Lung (tissue), 12 donors: Measurements from ENCODE around the gene TLCD1. TPM values are rescaled to one million over a fixed set of nuclear protein-coding genes. Genes with fewer than 3 reads are reported as not detected.

ENCODE experiments used
- ATAC-seq: fragments of 200-7000 bp; cut with Tn5 transposase; one replicate; pipeline ENCODE4 v1.9.1; 2020; ENCODE audit warnings: moderate number of reproducible peaks; ENCODE audit not compliant: insufficient read depth, low FRiP score
- DNase-seq, 3 donors: peaks; one replicate each; pipeline ENCODE4 v3.0.0-alpha.2; 2013 to 2017
- H3K27ac ChIP-seq, 2 donors: one replicate each; pipeline ENCODE4 v1.5.1; 2013; ENCODE audit warnings: mild to moderate bottlenecking in 2 of 2, moderate library complexity in 2 of 2, control low read depth in 1 of 2, inconsistent platforms in 1 of 2, low read depth in 1 of 2, low read length in 1 of 2
- H3K27me3 ChIP-seq, 3 donors: one replicate each; pipeline ENCODE4 v1.5.1; 2013; ENCODE audit warnings: low read length in 2 of 3; ENCODE audit not compliant: control insufficient read depth in 3 of 3, insufficient read depth in 3 of 3
- H3K36me3 ChIP-seq, 4 donors: one replicate each; pipeline ENCODE4 v1.5.1; 2013; ENCODE audit warnings: low read length in 4 of 4, mild to moderate bottlenecking in 1 of 4, moderate library complexity in 1 of 4; ENCODE audit not compliant: control insufficient read depth in 4 of 4, insufficient read depth in 4 of 4
- H3K4me1 ChIP-seq, 5 donors: one replicate each; pipeline ENCODE4 v1.5.1; 2013; ENCODE audit warnings: low read length in 5 of 5, mild to moderate bottlenecking in 2 of 5, moderate library complexity in 1 of 5; ENCODE audit not compliant: control insufficient read depth in 5 of 5, insufficient read depth in 5 of 5
- H3K4me3 ChIP-seq: one replicate; pipeline ENCODE4 v1.5.1; 2013; ENCODE audit warnings: mild to moderate bottlenecking, control low read depth, moderate library complexity
- H3K9ac ChIP-seq, 2 donors: one replicate each; pipeline ENCODE4 v1.5.1; 2013; ENCODE audit warnings: low read length in 2 of 2, control low read depth in 1 of 2; ENCODE audit not compliant: insufficient read depth in 1 of 2
- H3K9me3 ChIP-seq, 4 donors: one replicate each; pipeline ENCODE4 v1.5.1; 2013; ENCODE audit warnings: low read length in 3 of 4, mild to moderate bottlenecking in 1 of 4, moderate library complexity in 1 of 4; ENCODE audit not compliant: control insufficient read depth in 4 of 4, insufficient read depth in 3 of 4
- CTCF ChIP-seq: IDR thresholded peaks from 2 replicates; pipeline ENCODE4 v1.5.1; 2012; ENCODE audit warnings: mild to moderate bottlenecking; ENCODE audit errors: control extremely low read depth, extremely low read depth
- WGBS, 2 donors: extraction: QIAGEN DNeasy Blood & Tissue Kit; methylation state at CpG; one replicate each; pipeline ENCODE4 v1.1.7; 2013; 5-methylcytosine and 5-hydroxymethylcytosine counted together
- polyA plus RNA-seq, 2 donors: library from polyadenylated mRNA; stranded (reverse); fragments of 200-250 nt; gene quantifications; one replicate each; pipeline ENCODE4 v1.2.1, GENCODE V29; 2013
- total RNA-seq, 2 donors: library from RNA; depleted of rRNA in 1 of 2; stranded (reverse); fragments of >200 nt in 1 of 2; gene quantifications; one replicate each; pipeline ENCODE4 v1.2.1, GENCODE V29; 2014 to 2021
- donor health status: control.
- donor health status: control.
- donor health status: Bipolar disorder and iron deficiency.
- donor health status: healthy.
- donor health status: DM: yes; HTN: yes; CAD: no.

The TLCD1 gene
- total and polyA plus RNA-seq, 4 donors: 3.8 to 42.0 (median 28.7) TPM

GRCh38 chr17:28743243-28744103, 17.4 kb upstream of the TLCD1 start, which contains the start of gene TRAF4:
TRAF4 (plus strand) TSS chr17:28744011; CDS start chr17:28744113, 102 bp downstream.
- Histone ChIP-seq H3K4me1 (peaks cover 0 to 41% (median 12%) of the 10 kb centered on the region in 5 donors), H3K27me3 (no peaks in the 10 kb centered on the region), H3K4me3 (peak within 1 kb of the TSS; percentile 68), H3K36me3 (peaks cover 0 to 16% (median 8%) of the 10 kb centered on the region in 4 donors), H3K27ac (peak within 1 kb of the TSS; percentile 27 to 96), H3K9ac (peak within 1 kb of the TSS; percentile 95 to 97), H3K9me3 (no peaks in the 10 kb centered on the region)
- peak; percentile 90 to 94 (median 91) for DNase-seq
- WGBS, 2 donors: 1 to 2% methylated on average over 38 to 70 of the region's 70 CpGs
- no peak for TF ChIP-seq CTCF
- ATAC-seq: peak; percentile 83

- ATAC-seq: no peak
- WGBS, 2 donors: 47 to 70% methylated on average over 19 of the region's 19 CpGs
- Histone ChIP-seq H3K36me3 (peaks cover 0 to 3% (median 0%) of the 10 kb centered on the region in 4 donors), H3K27me3 (no peaks in the 10 kb centered on the region), H3K9ac (no peak overlapping the region), H3K4me1 (peaks cover 0 to 24% (median 7%) of the 10 kb centered on the region in 5 donors), H3K4me3 (no peak overlapping the region), H3K27ac (peak overlapping the region in 1 of 2 donors; percentile 46), H3K9me3 (no peaks in the 10 kb centered on the region)
- DNase-seq: no peak
- TF ChIP-seq CTCF: no peak
Observed at GRCh38 chr17:28741358-28742349, 15.6 kb upstream of the TLCD1 start.

GRCh38 chr17:28740406-28741357, 14.6 kb upstream of the TLCD1 start:
- Histone ChIP-seq H3K27ac (no peak overlapping the region), H3K9me3 (no peaks in the 10 kb centered on the region), H3K27me3 (no peaks in the 10 kb centered on the region), H3K9ac (no peak overlapping the region), H3K4me3 (no peak overlapping the region), H3K4me1 (peaks cover 0 to 14% (median 2%) of the 10 kb centered on the region in 5 donors), H3K36me3 (no peaks in the 10 kb centered on the region)
- DNase-seq (no peak), ATAC-seq (no peak)
- no peak for TF ChIP-seq CTCF
- 59 to 83% methylated on average over 10 of the region's 10 CpGs for WGBS, 2 donors
